HT1080 (cell line): ENCODE data around the gene RGS5. TPM values are rescaled to one million over a fixed set of nuclear protein-coding genes. Genes with fewer than 3 reads are reported as not detected.

ENCODE experiments used
- total RNA-seq: library from RNA; depleted of rRNA; stranded (reverse); fragments of >200 nt; shearing (Covaris generic); gene quantifications from 2 replicates; pipeline ENCODE4 v1.2.3, GENCODE V29; 2014; rRNA removed

RGS5 gene
- total RNA-seq, 1 experiment from 2014 or later = 8.6 TPM

Other genes with a start within 250 kb of the RGS5 start
- 150 and 167 TPM in 2 replicates for gene RGS4, start 133.6 kb downstream of the RGS5 start, total RNA-seq
- gene NUF2, start 119.0 kb upstream of the RGS5 start, total RNA-seq = 54.2 and 68.9 TPM in 2 replicates